ENCODE data around the gene SLC50A1. TPM values are rescaled to one million over a fixed set of nuclear protein-coding genes. Genes with fewer than 3 reads are reported as not detected.
A peak's percentile ranks its signal among the peaks of the same experiment; 100 is the strongest.

Gene SLC50A1
- total and polyA plus RNA-seq, 2 of the 8 experiments (the other 6 are each of a cell fraction or from before 2014, with no cell fraction given) = 36.5 to 90.8 TPM

DNA sequence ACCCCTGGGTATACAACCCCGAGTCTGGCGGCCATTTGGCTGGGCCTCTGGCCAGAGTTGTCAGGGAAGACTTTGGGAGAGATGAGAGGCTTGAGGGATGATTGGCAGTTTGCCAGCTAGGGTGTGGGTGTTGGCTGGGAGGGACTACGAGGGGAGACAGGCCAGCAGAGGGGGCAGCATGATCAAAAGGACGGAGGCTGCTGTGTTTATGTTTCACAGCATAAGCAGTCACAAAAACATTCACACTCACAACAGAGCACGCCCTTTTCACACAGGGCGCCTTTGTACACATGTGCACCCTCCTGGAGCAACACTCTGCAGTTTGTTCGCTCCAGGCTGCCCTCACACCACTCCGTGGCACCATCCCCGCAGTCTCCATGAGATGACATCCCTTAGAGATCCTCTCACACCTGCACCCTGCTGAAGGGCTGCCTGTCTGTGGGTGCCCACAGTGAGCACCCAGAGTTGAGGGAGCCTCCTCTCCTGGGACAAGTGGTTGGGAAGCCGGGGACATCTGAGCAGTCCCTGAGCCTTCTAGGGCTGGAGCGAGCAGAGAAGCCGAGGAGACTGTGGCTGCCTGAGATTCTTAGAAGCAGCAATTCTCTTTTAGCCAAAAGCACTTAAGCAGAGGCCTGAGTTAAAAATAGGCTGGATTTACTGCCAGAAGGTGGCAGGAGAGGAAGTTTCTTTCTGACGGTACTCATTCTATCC, 41.6 kb upstream of the SLC50A1 start:
- Histone ChIP-seq H2BK12ac (ENCODE audit: low read depth, low read length) (0 out of 2 replicates have a peak overlapping the region, but pooled peaks have one; percentile 55), H3K4me3 (ENCODE audit: extremely low read depth in 1 of 4, insufficient read depth in 2 of 4, low read depth in 3 of 4, low read length in 4 of 4) (no peak overlapping the region), H3K4me2 (ENCODE audit: insufficient read depth in 1 of 2, low read depth in 2 of 2, low read length in 2 of 2) (peak overlapping the region; percentile 19 to 30; a peak in 2 of 4 replicates), H3K27ac (ENCODE audit: low read depth, low read length) (no peak overlapping the region; the same call in 1 of the 2 replicates), H4K91ac (replicated peaks; ENCODE audit: insufficient read length, low read length) (no peak overlapping the region), H2AFZ (ENCODE audit: low read length) (peak overlapping the region; percentile 63), H3K56ac (replicated peaks; ENCODE audit: insufficient read length, low read depth, low read length) (no peak overlapping the region), H4K8ac (ENCODE audit: extremely low read depth, insufficient read depth, low read length) (no peak overlapping the region), H3K4me1 (replicated peaks in 1 of 4; ENCODE audit: control insufficient read depth in 3 of 4, insufficient read depth in 4 of 4, low read length in 3 of 4) (peaks cover 0 to 10% (median 8%) of the 10 kb centered on the region in 4 experiments; a peak in 5 of 7 replicates), H2BK5ac (ENCODE audit: low read depth, low read length) (no peak overlapping the region), H3K18ac (ENCODE audit: extremely low read depth, low read length) (peak overlapping the region; percentile 62), H2BK120ac (replicated peaks; ENCODE audit: low read depth, low read length) (no peak overlapping the region), H3K23ac (ENCODE audit: insufficient read length) (no peak overlapping the region), H3K27me3 (replicated peaks in 1 of 4; ENCODE audit: control insufficient read depth in 3 of 4, extremely low read depth in 1 of 4, insufficient read depth in 3 of 4, low read length in 3 of 4) (peaks cover 0 to 12% (median 2%) of the 10 kb centered on the region in 4 experiments; a peak in 2 of 7 replicates), H2AK5ac (ENCODE audit: low read depth, low read length) (no peak overlapping the region), H2BK15ac (ENCODE audit: low read length) (peak overlapping the region; percentile 81; the same call in 1 of the 2 replicates), H3K4ac (replicated peaks; ENCODE audit: insufficient read length, low read depth, low read length) (peak overlapping the region; percentile 2), H2BK20ac (ENCODE audit: low read length) (no peak overlapping the region), H3K23me2 (ENCODE audit: low read depth, low read length) (no peaks in the 10 kb centered on the region), H3K14ac (ENCODE audit: insufficient read length) (no peak overlapping the region), H3K9ac (replicated peaks in 1 of 4; ENCODE audit: extremely low read depth in 1 of 4, low read depth in 3 of 4, low read length in 3 of 4) (no peak overlapping the region), H3K36me3 (ENCODE audit: control insufficient read depth in 2 of 4, insufficient read depth in 4 of 4, low read length in 3 of 4) (no peaks in the 10 kb centered on the region), H3K79me1 (ENCODE audit: low read depth, low read length) (no peaks in the 10 kb centered on the region), H3K9me3 (ENCODE audit: insufficient read depth in 2 of 2, low read depth in 1 of 2, low read length in 1 of 2) (no peaks in the 10 kb centered on the region), H4K20me1 (replicated peaks in 1 of 2; ENCODE audit: control insufficient read depth in 1 of 2, insufficient read depth in 2 of 2, low read length in 2 of 2) (no peaks in the 10 kb centered on the region), H4K5ac (ENCODE audit: insufficient read length, low read depth, low read length) (no peak overlapping the region), H3K79me2 (ENCODE audit: control insufficient read depth in 1 of 2, insufficient read depth in 2 of 2, low read length in 2 of 2) (no peaks in the 10 kb centered on the region)
- ChIA-PET POLR2A (ENCODE audit: partially characterized antibody) (interaction anchor here (0.6 to 1.2 kb wide), 3 partner anchors 37 to 100 kb away, joined by 3 to 4 read pairs (median 3); no protein-coding TSS in a partner anchor), CTCF (ENCODE audit: partially characterized antibody) (interaction anchor here (0.9 to 6.9 kb wide), 14 partner anchors 9 to 79 kb away, joined by 3 to 101 read pairs (median 6); partner anchors contain the start of genes EFNA4 and KRTCAP2)
- peak in 1 of 2 experiments; percentile 54 for DNase-seq (ENCODE audit: low read depth in 1 of 2, low spot score in 2 of 2)
- 70% methylated on average over 13 of the region's 13 CpGs; no CpG with 5 or more reads in 1 of the 2 experiments for WGBS, 2 experiments (ENCODE audit: extremely low coverage in 1 of 2, insufficient coverage in 1 of 2, insufficient read length in 1 of 2, insufficient replicate concordance in 2 of 2, low coverage in 1 of 2, low lambda C conversion rate in 2 of 2, missing lambda C conversion rate in 1 of 2)
- FAIRE-seq = no peak
- TF ChIP-seq YY1 (IDR thresholded peaks at IDR 0.05; ENCODE audit: low read depth, low read length) (no peak), HDAC2 (IDR thresholded peaks at IDR 0.05; ENCODE audit: borderline replicate concordance in 1 of 2, low read depth in 2 of 2, low read length in 2 of 2) (no peak)
- TF ChIP-seq, protein P1, sequence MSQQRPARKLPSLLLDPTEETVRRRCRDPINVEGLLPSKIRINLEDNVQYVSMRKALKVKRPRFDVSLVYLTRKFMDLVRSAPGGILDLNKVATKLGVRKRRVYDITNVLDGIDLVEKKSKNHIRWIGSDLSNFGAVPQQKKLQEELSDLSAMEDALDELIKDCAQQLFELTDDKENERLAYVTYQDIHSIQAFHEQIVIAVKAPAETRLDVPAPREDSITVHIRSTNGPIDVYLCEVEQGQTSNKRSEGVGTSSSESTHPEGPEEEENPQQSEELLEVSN (IDR thresholded peaks at IDR 0.05) = no peak
